K562 (cell line): ENCODE data around the gene TFAP2A. TPM values are rescaled to one million over a fixed set of nuclear protein-coding genes. Genes with fewer than 3 reads are reported as not detected.
A peak's percentile ranks its signal among the peaks of the same experiment; 100 is the strongest.

Experiments
- CHD2 ChIP-seq: IDR thresholded peaks from 2 replicates; pipeline ENCODE4 v1.6.1; 2011; ENCODE audit warnings: low read depth, low read length
- ETS1 ChIP-seq: conservative IDR thresholded peaks from 2 replicates; pipeline ENCODE4 v1.6.1; 2011; ENCODE audit warnings: low read depth, mild to moderate bottlenecking, low read length; ENCODE audit not compliant: control insufficient read depth
- HINFP ChIP-seq: fragments of 450-650 bp; conservative IDR thresholded peaks from 2 replicates; pipeline ENCODE4 v1.6.1; 2016; ENCODE audit warnings: missing genetic modification characterization, low read depth, mild to moderate bottlenecking, control low read depth, missing compliant biosample characterization
- KLF10 ChIP-seq: fragments of 250-450 bp; sonication (Bioruptor Pico); IDR thresholded peaks from 2 replicates; pipeline ENCODE4 v1.6.1; 2021; ENCODE audit warnings: matching md5 sums
- MAFF ChIP-seq: IDR thresholded peaks from 2 replicates; pipeline ENCODE4 v1.6.1; 2012; ENCODE audit warnings: low read length, improper control_type of control experiment
- PKNOX1 ChIP-seq: fragments of 450-650 bp; IDR thresholded peaks from 2 replicates; pipeline ENCODE4 v1.6.1; 2016
- SIN3A ChIP-seq, 2 experiments: fragments of 150-350 bp in 1 of 2; IDR thresholded peaks; 2 replicates each; pipeline ENCODE4 v1.6.1; 2011 to 2016; ENCODE audit warnings: borderline replicate concordance in 2 of 2, low read depth in 2 of 2, low read length in 2 of 2, mild to moderate bottlenecking in 2 of 2, moderate library complexity in 2 of 2; ENCODE audit not compliant: control insufficient read depth in 1 of 2
- SMAD1 ChIP-seq: fragments of 150-350 bp; IDR thresholded peaks from 2 replicates; pipeline ENCODE4 v1.6.1; 2014; ENCODE audit warnings: low read length, low read depth; ENCODE audit not compliant: partially characterized antibody
- TCF3 ChIP-seq: sonication (generic); formaldehyde crosslinking; IDR thresholded peaks from 2 replicates; pipeline ENCODE4 v1.4.0; 2020; ENCODE audit warnings: mild to moderate bottlenecking, missing genetic modification reagents
- THAP12 ChIP-seq: fragments of 250-450 bp; sonication (Bioruptor Pico); IDR thresholded peaks from 2 replicates; pipeline ENCODE4 v1.9.0; 2021; ENCODE audit warnings: mild to moderate bottlenecking, inconsistent platforms
- YY1 ChIP-seq, 3 experiments: IDR thresholded peaks; 2 replicates each; pipeline ENCODE4 v1.6.1; 2011; ENCODE audit warnings: low read length in 2 of 3, mild to moderate bottlenecking in 2 of 3, moderate library complexity in 2 of 3, borderline replicate concordance in 1 of 3, control low read depth in 1 of 3, low read depth in 1 of 3; ENCODE audit not compliant: insufficient read depth in 3 of 3, insufficient replicate concordance in 2 of 3, control insufficient read depth in 1 of 3, insufficient read length in 1 of 3; ENCODE audit errors: extremely low read depth in 1 of 3
- ZBTB2 ChIP-seq: fragments of 450-650 bp; IDR thresholded peaks from 2 replicates; pipeline ENCODE4 v1.6.1; 2016; ENCODE audit warnings: antibody characterized with exemption
- ZBTB9 ChIP-seq: fragments of 450-650 bp; formaldehyde crosslinking; IDR thresholded peaks from 2 replicates; pipeline ENCODE4 v1.4.0; 2020; ENCODE audit warnings: mild to moderate bottlenecking, moderate library complexity
- ZNF174 ChIP-seq: fragments of 250-450 bp; sonication (Bioruptor Pico); IDR thresholded peaks from 2 replicates; pipeline ENCODE4 v1.4.0; 2020; ENCODE audit warnings: mild to moderate bottlenecking
- polyA plus RNA-seq, 8 experiments: library from polyadenylated mRNA; depleted of rRNA in 4 of 8; stranded (reverse) in 5 of 8; unstranded in 3 of 8; fragments of >200 nt; fragmentation: Nextera tagmentation in 2 of 8; fragmentation: Illumina TruSeq in 1 of 8; extraction: Ambion mirVana in 2 of 8; extraction: Trizol in 1 of 8; gene quantifications; 2 replicates each; pipeline versions ENCODE4 v1.2.1 to v1.2.3, GENCODE V29; 2011 to 2014; ENCODE audit warnings: inconsistent platforms in 1 of 8, missing spikeins in 1 of 8
- total RNA-seq, 7 experiments: library from RNA; depleted of rRNA in 6 of 7; stranded (reverse); fragments of >200 nt in 6 of 7; fragmentation: Illumina TruSeq in 2 of 7; extraction: Trizol in 2 of 7; gene quantifications; 2 replicates each; pipeline versions ENCODE4 v1.2.1 to v1.2.3, GENCODE V29; 2011 to 2021; ENCODE audit warnings: low replicate concordance in 1 of 7

The TFAP2A gene
- total and polyA plus RNA-seq, 9 of the 15 experiments (the other 6 are each of a cell fraction or from before 2014, with no cell fraction given) = 0.14 to 0.53 (median 0.19) TPM; not detected in 1

GRCh38 chr6:10404107-10404798, 10.6 kb downstream of the TFAP2A start (continued):
- peak; percentile 93; the same call in 1 of the 2 replicates for TF ChIP-seq ZBTB9 (CRISPR knock-in tag)
- peak; percentile 56; the same call in 1 of the 2 replicates for TF ChIP-seq HINFP
- TF ChIP-seq TCF3 (CRISPR knock-in tag) = no peak
- TF ChIP-seq CHD2 = peak; percentile 35; the same call in 1 of the 2 replicates
- no peak for TF ChIP-seq PKNOX1
- peak; percentile 84; the same call in 1 of the 2 replicates for TF ChIP-seq ZBTB2
- TF ChIP-seq YY1 (IDR thresholded peaks at IDR 0.05; ENCODE audit: borderline replicate concordance in 1 of 3, control insufficient read depth in 1 of 3, extremely low read depth in 1 of 3, insufficient read depth in 3 of 3, insufficient read length in 1 of 3, insufficient replicate concordance in 2 of 3, low read depth in 1 of 3, low read length in 2 of 3) = peak in 1 of 3 experiments; percentile 48
- 0 out of 2 replicates have a peak, but pooled peaks have one; percentile 61 for TF ChIP-seq ZNF174 (CRISPR knock-in tag)
- TF ChIP-seq KLF10 (CRISPR knock-in tag) = no peak
- TF ChIP-seq MAFF = no peak
- TF ChIP-seq THAP12 (CRISPR knock-in tag) = peak; percentile 92; the same call in 1 of the 2 replicates
- no peak; the same call in none of the 2 replicates for TF ChIP-seq ETS1
- peak; percentile 67 for TF ChIP-seq SMAD1
- TF ChIP-seq SIN3A (IDR thresholded peaks at IDR 0.05; ENCODE audit: borderline replicate concordance in 2 of 2, control insufficient read depth in 1 of 2, low read depth in 2 of 2, low read length in 2 of 2) = peak in 1 of 2 experiments; percentile 9; a peak in 1 of 4 replicates
